ENCODE results near the gene TRMU. TPM values are rescaled to one million over a fixed set of nuclear protein-coding genes. Genes with fewer than 3 reads are reported as not detected.

The TRMU gene
- total RNA-seq, 3 donors from 2014 or later = 40.5 to 41.5 (median 41.2) TPM

GRCh38 chr22:46349681-46350080 is 14.2 kb downstream of the TRMU start:
- Histone ChIP-seq H3K4me1 (ENCODE audit: low read depth) (no peaks in the 10 kb centered on the region), H3K9me3 (no peaks in the 10 kb centered on the region), H3K36me3 (ENCODE audit: low read depth) (peaks cover 12% of the 10 kb centered on the region), H3K4me3 (no peak overlapping the region)
- intact Hi-C loops (cut with DNase I, micrococcal nuclease) = loop anchor here in 1 of 2 donors (10.0 kb wide), 1 partner anchor 195 kb away; no protein-coding TSS in a partner anchor
- DNase-seq (peak in 1 of 3 donors; percentile 7), ATAC-seq (no peak)
- TF ChIP-seq, protein P1, sequence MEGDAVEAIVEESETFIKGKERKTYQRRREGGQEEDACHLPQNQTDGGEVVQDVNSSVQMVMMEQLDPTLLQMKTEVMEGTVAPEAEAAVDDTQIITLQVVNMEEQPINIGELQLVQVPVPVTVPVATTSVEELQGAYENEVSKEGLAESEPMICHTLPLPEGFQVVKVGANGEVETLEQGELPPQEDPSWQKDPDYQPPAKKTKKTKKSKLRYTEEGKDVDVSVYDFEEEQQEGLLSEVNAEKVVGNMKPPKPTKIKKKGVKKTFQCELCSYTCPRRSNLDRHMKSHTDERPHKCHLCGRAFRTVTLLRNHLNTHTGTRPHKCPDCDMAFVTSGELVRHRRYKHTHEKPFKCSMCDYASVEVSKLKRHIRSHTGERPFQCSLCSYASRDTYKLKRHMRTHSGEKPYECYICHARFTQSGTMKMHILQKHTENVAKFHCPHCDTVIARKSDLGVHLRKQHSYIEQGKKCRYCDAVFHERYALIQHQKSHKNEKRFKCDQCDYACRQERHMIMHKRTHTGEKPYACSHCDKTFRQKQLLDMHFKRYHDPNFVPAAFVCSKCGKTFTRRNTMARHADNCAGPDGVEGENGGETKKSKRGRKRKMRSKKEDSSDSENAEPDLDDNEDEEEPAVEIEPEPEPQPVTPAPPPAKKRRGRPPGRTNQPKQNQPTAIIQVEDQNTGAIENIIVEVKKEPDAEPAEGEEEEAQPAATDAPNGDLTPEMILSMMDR (IDR thresholded peaks at IDR 0.05) = no peak

GRCh38 chr22:46350121-46350520 is 14.6 kb downstream of the TRMU start:
- intact Hi-C loops (cut with DNase I, micrococcal nuclease) = loop anchor here in 1 of 2 donors (10.0 kb wide), 1 partner anchor 195 kb away; no protein-coding TSS in a partner anchor
- Histone ChIP-seq H3K4me3 (no peak overlapping the region), H3K36me3 (ENCODE audit: low read depth) (peaks cover 12% of the 10 kb centered on the region), H3K4me1 (ENCODE audit: low read depth) (no peaks in the 10 kb centered on the region), H3K9me3 (no peaks in the 10 kb centered on the region)
- TF ChIP-seq, protein P1 (IDR thresholded peaks at IDR 0.05) = no peak
- ATAC-seq = no peak
- no peak for DNase-seq

DNA sequence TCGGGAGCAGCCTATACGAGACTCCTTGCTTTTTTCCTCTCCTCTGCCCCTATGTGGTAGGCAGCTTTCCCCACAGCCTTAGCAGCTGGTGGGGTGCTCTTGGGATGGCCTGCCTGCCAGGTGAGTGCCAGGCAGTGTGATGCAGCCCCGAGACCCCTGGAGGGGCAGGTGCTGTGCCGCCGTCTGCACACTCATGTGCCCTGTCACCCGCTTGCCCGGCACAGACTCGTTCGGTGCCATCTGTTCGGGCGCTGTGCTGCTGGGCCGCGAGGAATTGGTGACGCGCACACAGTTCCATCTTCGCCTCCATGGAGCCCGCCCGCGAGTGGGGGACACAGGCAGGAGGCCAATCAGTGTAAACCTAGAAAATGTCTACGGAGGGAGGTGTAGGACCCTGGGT is 15.1 kb downstream of the TRMU start:
- peaks cover 12% of the 10 kb centered on the region for H3K36me3 ChIP-seq (ENCODE audit: low read depth)
- no peak overlapping the region for H3K4me3 ChIP-seq
- TF ChIP-seq, protein P1 (IDR thresholded peaks at IDR 0.05) = no peak
- ATAC-seq = no peak
- H3K4me1 ChIP-seq (ENCODE audit: low read depth) = no peaks in the 10 kb centered on the region
- H3K9me3 ChIP-seq = no peaks in the 10 kb centered on the region
- peak in 1 of 3 donors; percentile 11 for DNase-seq
- intact Hi-C loops (cut with DNase I, micrococcal nuclease) = loop anchor here in 1 of 2 donors (10.0 kb wide), 1 partner anchor 194 kb away; no protein-coding TSS in a partner anchor

DNA sequence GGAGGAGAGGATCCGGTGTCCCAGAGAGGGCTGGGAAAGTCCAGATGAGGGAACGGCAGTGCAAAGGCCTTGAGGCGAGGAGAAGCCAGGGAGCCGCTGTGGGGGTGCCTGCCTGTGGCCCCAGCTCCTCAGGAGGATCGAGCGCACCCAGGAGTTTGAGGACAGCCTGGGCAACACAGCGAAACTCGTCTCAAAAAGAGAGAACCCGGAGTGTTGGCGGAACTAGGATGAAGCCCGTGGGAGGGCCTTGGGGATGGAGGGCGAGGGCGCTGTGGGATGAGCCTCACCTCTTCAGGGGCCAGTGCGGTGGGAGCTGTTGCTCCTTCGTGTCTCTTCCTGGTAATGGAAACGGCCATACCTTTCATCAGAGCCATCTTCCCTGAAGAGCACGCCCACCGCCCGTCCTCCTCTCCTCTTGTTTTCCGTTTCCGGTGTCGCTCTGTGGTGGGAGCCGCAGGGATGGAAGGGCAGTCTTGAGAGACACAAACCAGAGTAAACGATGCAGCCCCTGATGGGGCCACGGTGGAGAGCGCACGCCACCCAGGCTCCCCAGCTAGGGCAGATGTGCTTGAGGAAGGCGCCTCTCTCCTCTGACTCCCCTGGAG is 15.7 kb downstream of the TRMU start:
- H3K9me3 ChIP-seq = no peaks in the 10 kb centered on the region
- peaks cover 12% of the 10 kb centered on the region for H3K36me3 ChIP-seq (ENCODE audit: low read depth)
- H3K4me3 ChIP-seq = no peak overlapping the region
- DNase-seq (peak in 1 of 3 donors; percentile 20), ATAC-seq (no peak)
- intact Hi-C loops (cut with DNase I, micrococcal nuclease) = loop anchor here in 1 of 2 donors (10.0 kb wide), 1 partner anchor 194 kb away; no protein-coding TSS in a partner anchor
- H3K4me1 ChIP-seq (ENCODE audit: low read depth) = no peaks in the 10 kb centered on the region
- TF ChIP-seq, protein P1 (IDR thresholded peaks at IDR 0.05) = no peak

DNA sequence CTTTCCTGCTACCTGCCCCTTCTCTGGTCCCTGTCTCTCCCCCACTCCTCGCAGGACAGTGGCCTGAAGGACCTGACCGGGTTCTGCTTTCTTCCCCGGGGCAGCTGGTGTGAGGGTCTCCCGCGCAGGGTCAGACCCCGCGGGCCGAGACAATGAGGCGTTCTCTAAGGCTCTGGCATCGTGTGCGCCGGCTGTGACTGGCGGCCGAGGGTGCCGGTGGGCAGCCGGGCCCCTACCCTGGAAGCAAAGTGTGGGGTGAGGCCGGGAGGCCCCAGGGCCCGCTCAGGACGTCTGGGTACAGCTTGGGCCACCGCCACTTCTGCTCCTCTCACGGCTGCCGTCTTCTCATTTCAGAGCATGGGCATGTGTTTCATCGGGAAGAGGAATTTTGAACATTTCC is 16.3 kb downstream of the TRMU start:
- Histone ChIP-seq H3K4me3 (no peak overlapping the region), H3K4me1 (ENCODE audit: low read depth) (no peaks in the 10 kb centered on the region), H3K36me3 (ENCODE audit: low read depth) (peaks cover 12% of the 10 kb centered on the region), H3K9me3 (no peaks in the 10 kb centered on the region)
- intact Hi-C loops (cut with DNase I, micrococcal nuclease) = loop anchor here in 1 of 2 donors (10.0 kb wide), 1 partner anchor 193 kb away; no protein-coding TSS in a partner anchor
- DNase-seq (peak in 1 of 3 donors; percentile 18), ATAC-seq (no peak)
- TF ChIP-seq, protein P1 (IDR thresholded peaks at IDR 0.05) = no peak
